NCI-H1105 treated with DMSO at 0.1 percent for 48 hours (cell line): ENCODE data around the gene KLC1.

Experiments used
- DNase-seq: peaks from one replicate; lab custom pipeline; 2025; lab: John Stamatoyannopoulos, UW

Gene KLC1

DNA sequence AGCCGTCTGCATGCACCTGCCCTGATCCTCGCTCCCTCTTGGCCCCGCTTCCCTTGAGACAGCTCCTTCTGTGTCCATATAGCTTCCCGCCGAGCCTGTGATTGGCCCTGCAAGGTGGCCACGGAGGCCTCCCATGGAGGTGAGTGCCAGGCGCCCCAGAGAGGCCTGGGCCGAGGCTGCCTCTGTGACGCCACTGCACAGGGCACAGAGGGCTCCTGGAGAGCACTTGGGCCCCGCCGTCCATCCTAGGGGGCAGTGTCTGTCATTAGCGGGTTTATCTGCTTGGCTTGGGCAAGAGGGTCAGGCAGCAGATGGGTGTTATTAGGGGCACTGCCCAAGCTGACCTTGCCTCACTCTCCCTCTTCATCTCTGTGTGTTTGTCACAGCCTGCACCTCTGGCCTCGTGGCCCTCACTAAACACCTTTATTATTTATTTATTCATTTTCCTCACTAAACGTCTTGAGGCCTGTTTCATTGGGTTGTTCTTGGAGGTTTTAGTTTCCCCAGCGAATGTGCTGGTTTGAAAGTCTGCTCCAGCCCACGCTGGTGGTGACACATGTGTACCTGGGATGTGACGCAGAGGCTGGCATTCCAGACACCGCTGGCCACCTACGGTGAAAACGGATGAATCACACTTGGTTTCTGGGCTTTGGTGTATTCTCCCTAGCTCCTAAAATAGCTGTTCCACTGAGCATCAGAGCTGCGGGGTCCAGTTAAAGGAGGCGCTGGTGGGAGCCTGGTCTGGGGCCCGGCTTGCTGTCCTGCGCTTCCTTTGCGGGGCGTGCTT lies 92.5 kb downstream of the KLC1 start:
- no peak for DNase-seq

DNA sequence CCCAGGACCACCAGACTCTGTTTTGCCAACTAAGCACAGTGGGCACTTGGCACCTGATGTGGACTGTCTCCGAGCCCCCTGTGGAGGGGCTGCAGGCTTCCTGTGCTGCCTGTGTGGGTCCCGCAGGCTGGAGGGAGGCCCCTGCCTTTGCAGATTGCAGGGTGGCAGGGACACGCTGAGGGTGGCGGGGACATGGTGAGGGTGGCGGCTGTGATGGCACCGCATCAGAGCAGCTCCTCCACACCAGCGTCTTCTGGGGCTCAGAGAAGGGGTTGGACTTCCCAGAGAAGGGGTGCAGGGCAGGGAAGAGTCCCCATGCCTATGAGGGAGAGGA lies 94.7 kb downstream of the KLC1 start:
- DNase-seq = no peak

DNA sequence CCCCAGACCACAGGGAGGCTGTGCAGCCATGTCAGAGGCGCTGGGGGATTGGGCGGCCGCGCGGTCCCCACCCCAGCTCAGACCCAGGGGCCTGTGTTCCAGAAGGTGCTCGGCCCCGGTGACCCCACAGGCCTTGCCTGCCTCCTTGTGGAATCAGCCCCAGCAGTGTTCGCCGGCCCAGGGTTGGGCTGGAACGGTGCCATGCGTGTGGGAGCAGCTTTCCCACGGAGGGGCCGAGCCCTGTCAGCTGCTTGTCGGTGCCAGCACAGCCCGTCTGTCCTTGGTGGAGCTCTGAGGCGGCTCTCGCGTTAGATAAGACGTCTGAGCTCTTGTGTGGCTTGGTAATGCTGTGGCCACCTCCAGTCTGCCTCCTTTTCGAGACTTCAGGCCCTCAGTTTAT lies 95.1 kb downstream of the KLC1 start:
- no peak for DNase-seq

DNA sequence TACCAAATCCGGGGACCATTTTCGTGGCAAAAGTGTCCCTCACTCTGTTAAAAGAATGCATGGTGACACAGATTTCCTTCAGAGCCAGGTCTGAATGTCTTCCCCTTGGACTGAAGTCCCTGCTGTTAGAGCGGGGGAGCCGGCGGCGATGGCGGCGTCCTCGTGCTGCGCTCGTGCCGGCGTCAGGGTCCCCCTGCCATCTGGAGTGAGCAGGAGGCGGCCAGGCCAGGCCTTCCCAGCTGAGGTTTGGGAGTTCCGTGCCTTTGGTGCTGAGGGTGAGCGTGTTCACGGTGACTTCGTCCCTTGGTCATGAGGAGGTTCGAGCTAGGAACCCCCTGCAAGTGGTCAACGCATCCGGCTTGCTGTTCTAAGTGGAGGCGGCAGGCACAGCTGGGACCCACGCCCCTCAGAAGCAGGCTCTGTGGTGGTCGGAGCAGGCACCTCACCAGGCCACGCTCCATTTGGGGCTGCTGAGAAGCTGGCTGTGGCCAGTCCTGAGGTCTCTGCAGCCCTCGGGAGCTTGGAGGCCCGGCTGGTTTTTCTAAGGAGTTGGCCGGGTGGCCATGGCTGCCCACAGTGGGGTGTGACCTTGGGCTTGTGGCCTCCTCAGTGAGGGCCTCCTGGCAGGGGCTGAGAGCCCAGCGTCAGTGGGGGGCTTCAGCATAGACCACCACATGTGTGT lies 96.1 kb downstream of the KLC1 start:
- DNase-seq = no peak

- DNase-seq = no peak
Measured at GRCh38 chr14:103725739-103726395, 96.9 kb downstream of the KLC1 start.

DNA sequence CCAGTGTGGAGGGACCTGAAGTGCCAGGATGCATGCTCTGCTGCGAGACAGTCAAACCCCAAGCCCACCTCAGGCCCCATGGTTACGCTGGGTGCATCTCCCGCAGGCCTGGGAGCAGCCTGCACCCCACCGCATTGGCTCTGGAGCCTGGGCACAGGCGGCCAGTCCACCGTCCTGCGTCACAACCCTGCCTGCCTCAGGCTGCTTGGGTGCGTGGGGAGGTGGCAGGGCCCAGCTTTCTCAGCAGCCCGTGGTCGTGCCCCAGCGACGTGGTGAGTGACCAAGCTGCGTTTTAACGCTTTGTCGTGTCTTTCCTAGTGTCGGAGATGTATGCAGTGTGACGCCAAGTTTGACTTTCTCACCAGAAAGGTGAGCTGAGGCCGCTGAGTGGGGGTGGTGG lies 97.5 kb downstream of the KLC1 start:
- DNase-seq = no peak

- no peak for DNase-seq
Measured at GRCh38 chr14:103727313-103727980, 98.4 kb downstream of the KLC1 start.

GRCh38 chr14:103728141-103728540 lies 99.1 kb downstream of the KLC1 start:
- DNase-seq = no peak

GRCh38 chr14:103728721-103729120 lies 99.7 kb downstream of the KLC1 start:
- DNase-seq = peak; percentile 47

DNA sequence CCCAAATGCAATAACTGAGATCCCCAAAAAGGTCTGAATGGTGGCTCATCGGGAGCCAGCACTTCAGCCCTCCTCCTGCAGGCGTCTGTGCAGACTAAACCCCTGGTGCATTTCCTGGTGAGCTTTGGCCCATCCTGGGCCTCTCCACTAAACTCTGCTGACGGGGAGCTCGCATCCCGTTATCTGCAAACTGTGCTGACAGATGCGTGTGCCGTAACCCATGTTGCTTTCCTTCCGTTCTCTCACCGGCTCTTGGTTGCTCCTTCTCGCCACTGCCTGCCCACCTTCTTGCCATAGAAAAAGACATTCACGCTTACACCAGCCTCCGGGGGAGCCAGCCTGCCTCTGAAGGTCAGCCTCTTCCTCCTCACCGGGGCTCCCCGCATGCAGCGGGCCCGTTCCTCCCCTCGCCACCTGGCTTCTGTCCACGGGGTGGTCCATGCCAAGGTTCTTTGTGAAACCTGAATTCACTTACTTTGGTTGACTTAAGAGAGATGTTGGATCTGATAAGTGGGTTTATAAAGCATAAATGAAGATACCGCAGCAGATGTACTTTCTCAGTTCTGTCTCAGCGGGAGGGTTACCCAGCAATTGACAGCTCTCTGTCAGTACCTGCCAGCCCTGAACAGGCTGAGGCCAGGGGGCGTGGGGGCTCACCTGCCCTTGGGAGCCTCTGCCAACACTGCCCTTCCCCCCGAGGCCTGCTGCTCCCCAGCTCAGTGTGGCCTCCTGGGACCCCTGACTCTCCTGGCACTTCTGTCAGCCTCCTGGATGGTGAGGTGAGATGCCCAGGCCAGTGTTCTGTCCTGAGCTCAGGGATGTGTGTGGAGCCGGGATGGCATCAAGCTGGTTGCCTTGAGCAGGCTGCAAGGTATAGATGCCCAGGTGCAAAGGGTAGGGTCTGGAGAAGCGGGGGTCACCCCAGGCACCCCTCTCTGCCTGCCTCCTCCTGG lies 100.8 kb downstream of the KLC1 start:
- DNase-seq = peak; percentile 10

GRCh38 chr14:103730490-103731035 lies 101.6 kb downstream of the KLC1 start:
- no peak for DNase-seq

- no peak for DNase-seq
Measured at GRCh38 chr14:103731481-103731880, 102.5 kb downstream of the KLC1 start.

DNA sequence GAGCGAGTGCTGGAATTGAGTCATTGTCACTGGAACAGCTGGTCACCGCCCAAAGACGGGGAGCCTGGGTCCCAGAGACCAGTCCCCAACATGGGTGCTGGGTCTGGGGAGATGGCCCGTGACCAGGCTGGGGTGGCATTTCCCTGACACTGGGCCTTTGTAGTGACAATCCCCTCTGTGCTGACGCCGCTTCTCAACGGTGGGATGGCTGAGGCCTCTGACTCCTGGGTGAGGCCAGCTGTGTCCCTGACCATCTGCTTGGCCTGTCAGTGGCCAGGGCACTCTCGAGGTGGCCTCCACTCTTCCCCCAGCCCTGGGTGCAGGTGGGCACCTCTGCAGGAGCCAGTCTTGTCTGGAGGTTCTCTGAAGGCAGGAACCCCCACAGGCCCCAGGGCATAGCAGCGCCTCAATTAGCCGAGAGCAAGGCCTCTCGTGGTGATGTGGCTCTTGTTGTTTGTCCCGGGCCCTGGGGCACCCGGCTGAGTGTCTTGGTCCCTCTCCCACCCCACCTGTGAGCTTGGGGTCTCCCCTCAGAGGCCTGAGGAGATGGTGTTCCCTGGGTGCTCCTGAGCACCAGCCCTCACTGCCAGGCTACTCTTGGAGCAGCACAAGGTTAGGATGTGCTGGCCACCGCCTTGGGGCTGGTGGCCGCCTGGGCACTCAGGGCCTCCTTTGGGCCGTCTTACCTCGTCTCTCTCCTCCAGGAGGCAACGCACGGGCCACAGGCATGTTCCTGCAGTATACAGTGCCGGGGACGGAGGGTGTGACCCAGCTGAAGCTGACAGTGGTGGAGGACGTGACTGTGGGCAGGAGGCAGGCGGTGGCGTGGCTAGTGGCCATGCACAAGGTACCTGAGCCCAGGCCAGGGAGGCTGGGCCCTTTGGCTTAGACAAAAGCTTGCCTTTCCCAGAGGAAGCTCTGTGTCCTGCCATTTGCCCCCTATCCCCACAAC lies 103.2 kb downstream of the KLC1 start:
- no peak for DNase-seq

DNA sequence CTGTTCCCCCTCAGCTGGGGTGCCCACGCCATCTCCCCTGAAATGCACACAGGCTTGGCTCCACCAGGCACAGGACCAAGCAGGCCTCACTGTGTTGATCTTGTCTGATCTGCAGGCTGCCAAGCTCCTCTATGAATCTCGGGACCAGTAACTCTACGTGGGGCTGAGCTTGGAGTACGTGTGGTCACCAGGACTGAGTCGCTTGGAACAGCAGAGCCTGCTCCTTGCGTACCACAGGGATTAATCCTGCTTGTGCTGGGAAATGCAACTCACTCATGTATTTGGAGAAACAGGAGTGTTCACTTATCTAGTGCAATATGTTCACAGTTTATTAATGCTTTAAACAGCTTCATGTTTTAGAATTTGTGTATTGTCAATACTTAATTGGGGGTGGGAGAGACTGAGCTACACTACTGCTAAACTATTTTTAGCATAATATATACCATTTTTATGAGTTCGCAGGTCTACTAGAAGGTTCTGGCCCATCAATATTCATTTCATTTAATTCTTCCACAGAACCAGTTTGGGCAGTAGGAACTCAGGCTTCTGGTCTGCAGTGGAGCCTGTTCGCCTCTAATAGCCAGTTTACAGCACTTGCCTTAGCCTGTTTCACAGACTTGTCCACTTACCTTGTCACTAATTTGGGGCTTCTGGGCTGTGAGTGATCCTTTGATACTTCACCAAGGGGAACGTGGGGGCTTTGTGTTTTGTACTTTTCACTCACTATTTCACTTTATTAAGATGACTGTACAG lies 104.0 kb downstream of the KLC1 start:
- no peak for DNase-seq

- no peak for DNase-seq
Measured at GRCh38 chr14:103733651-103734050, 104.6 kb downstream of the KLC1 start.

DNA sequence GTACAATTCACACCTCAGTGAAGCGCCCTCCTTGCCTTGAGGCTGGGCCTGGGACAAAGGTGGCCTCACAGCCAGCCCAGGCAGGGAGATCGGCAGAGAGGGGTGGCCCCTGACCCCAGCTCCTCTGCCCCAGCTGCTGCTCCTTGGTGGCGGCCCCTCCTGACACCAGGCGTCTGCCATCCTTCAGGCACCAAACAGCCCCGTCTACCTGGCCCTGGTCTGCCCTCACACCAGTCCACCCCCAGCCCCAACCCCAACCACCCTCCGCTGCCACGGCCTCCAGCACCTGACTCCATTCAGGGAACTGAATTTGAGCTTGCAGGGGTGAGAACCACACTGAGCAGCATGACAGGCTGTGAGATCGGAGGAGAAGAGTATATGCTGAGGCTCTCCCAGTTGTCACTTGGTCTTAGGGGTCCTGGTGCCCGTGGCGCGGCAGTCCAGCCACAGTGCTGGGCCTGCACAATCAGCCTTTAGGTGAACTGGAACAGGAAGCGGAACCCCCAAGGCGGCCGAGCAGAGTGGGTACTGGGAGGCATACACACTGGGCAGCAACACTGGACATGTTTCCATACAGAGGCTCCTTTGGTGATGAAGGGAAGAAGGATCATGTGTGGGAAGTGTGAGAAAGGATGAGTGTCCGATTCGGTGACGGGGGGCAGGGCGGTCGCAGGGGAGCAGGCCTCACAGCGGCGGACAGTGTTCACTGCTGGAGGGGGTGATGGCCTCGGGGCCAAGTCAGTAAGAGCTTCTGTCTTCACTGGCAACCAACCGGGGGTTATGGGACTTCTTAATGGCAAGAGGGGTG lies 105.3 kb downstream of the KLC1 start:
- DNase-seq = no peak

DNA sequence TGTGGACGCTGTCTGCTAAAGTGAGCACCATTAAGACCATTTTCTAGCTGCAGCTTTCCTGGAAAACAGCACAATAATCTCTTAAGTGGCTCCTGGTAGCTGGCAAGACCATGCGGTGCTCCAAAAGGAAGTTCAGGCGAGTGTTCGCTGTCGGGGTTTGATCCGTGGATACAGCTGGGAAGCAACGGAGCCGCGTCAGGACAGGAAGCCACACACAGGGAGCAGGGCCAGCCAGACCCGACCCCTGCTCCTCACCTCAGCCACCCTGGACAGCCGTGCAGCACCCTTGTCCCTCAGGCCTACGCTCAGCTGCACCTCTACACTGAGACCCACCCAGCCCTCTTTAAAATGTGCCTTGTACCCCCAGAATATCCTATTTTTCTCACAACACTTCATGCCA lies 106.0 kb downstream of the KLC1 start:
- no peak for DNase-seq

GRCh38 chr14:103735439-103735814 lies 106.4 kb downstream of the KLC1 start:
- no peak for DNase-seq
